Glomerular visceral epithelial cell (primary cell): ENCODE results near the gene STARD9.
"Not testable (repeated sequence)": the region's sequence is repeated elsewhere in the genome, so short reads cannot be mapped to it uniquely, and the experiment has no call there.

Experiments
- DNase-seq: peaks from one replicate; pipeline ENCODE4 v3.0.0-alpha.2; 2016; ENCODE audit errors: extremely low spot score

Gene STARD9

DNA sequence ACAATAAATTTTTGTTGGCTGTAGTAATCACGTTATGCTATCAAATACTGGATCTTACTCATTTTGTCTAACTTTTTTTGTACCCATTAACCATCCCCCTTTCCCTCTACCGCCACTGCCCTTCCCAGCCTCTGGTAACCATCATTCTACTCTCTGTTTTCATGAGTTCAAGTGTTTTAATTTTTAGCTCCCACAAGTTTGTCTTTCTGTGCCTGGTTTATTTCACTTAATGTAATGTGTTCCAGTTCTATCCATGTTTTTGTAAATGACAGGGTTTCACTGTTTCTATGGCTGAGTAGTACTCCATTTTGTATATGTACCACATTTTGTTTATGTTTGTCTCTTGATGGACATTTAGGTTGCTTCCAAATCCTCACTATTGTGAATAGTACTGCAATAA lies 52.1 kb downstream of the STARD9 start:
- no peak for DNase-seq

DNA sequence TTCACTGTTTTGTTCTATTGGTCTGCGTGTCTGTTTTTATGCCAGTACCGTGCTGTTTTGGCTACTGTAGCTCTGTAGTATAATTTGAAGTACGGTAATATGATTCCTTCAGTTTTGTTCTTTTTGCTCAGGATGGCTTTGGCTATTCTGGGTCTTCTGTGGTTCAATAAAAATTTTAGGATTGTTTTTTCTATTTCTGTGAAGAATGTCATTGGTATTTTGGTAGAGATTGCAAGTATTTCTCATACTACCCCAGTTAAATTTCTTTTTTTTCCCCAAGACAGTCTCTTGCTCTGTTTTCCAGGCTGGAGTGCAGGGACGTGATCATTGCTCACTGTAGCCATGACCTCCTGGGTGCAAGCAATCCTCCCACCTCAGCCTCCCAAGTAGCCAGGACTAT lies 53.4 kb downstream of the STARD9 start:
- DNase-seq: no peak

DNA sequence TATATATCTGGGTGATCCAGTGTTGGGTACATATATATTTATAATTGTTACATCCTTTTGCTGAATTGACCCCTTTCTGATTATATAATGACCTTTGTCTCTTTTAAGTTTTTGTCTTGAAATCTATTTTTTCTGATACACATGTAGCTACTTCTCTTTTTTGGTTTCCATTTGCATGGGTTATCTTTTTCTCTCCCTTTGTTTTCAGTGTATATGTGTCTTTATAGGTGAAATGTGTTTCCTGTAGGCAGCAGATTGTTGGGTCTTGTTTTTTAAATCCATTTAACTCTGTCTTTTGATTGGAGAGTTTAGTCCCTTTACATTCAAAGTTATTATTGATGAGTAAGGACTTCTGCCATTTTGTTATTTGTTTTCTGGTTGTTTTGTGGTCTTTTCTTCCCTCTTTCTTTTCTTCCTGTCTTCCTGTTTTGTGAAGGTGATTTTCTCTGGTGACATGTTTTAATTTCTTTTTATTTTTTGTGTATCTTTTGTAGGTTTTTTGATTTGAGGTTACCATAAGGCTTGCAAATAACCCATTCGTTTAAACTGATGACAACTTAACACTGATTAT lies 56.8 kb downstream of the STARD9 start:
- no peak for DNase-seq

GRCh38 chr15:42640109-42640508 lies 64.7 kb downstream of the STARD9 start:
- no peak for DNase-seq

DNA sequence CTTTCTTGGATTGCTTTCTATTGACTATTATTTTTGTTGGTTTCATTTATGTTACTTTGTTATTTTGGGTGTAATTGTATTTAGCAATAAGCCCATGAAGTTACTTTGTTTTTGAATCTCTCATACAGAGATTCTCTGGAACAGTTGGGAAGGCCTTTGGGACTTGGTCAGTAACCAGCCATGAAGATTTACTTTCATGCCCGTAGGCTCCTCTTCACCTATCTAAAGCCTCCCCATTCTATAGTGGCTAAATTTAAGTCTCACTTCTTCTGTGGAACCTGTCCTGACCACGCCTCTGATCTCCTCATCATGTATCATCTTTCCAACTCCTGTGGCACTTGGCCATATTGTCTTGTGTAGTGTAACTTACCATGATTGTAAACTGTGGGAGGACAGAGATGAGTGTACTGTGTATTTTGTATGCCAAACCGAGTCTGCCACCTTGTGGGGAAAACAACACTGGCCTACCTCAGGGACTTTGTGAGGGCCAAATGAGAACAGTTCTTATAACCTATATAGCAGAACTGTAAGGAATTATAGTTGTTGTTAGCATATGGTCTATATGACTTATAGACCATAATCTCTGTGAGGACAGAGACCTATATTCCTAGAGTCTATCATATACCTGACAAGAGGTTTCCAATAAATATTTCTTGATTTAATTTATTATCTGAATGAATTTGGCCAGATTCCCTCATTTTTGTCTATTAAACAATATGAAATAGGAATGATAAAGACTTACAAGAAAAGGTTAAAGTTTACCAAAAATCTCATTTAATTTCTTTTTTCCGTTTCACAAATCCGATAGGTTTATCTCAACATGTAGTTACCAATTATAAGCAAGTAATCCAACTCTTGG lies 75.0 kb downstream of the STARD9 start:
- DNase-seq: peak; percentile 82

GRCh38 chr15:42665827-42666226 lies 90.4 kb downstream of the STARD9 start:
- no peak for DNase-seq

GRCh38 chr15:42667855-42668254 lies 92.4 kb downstream of the STARD9 start:
- no peak for DNase-seq

GRCh38 chr15:42670451-42670850 lies 95.0 kb downstream of the STARD9 start:
- DNase-seq: no peak

DNA sequence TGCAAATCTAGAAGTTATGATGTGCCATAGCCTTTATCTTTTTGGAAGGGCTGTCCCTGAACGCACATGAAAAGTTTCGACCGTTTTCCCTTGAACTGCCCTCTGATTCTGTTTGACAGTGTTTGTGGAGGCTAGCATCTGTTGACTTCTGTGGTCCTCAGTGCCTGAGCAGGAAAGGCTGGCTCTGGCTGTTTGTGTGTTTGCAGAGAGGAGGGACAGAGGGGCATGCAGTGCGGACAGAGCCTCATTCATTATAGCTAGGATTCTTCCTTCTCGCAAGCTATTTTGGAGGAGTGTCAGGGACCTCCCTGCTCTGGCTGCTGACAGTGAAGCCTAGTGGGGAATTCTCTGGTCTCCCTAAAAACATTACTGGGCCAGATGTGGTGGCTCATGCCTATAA lies 97.0 kb downstream of the STARD9 start:
- no peak for DNase-seq

GRCh38 chr15:42674472-42674871 lies 99.1 kb downstream of the STARD9 start:
- no peak for DNase-seq

DNA sequence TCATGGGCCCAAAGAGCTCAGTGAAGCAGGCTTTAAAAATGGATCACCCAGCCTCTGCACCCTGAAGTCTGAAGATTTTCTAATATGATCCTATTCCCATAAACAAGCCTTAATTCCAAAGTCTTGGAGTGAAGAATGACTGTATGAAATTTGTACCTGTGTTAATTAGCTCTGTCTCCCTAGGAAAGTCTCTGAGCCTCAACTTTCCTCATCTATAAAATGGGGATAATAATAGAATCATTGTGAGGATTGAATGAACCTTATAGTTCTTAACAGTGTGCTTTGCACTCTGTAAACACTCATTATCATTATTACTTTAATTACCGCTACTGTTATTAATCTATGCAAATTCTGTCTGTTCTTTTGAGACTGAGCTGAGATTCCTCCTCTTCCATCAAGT lies 99.6 kb downstream of the STARD9 start:
- no peak for DNase-seq

- DNase-seq: peak; percentile 56
Observed at GRCh38 chr15:42679285-42680141, 104.1 kb downstream of the STARD9 start.

- DNase-seq: not testable (repeated sequence)
Observed at GRCh38 chr15:42680142-42680482, 104.7 kb downstream of the STARD9 start.

GRCh38 chr15:42681119-42681518 lies 105.7 kb downstream of the STARD9 start:
- no peak for DNase-seq

DNA sequence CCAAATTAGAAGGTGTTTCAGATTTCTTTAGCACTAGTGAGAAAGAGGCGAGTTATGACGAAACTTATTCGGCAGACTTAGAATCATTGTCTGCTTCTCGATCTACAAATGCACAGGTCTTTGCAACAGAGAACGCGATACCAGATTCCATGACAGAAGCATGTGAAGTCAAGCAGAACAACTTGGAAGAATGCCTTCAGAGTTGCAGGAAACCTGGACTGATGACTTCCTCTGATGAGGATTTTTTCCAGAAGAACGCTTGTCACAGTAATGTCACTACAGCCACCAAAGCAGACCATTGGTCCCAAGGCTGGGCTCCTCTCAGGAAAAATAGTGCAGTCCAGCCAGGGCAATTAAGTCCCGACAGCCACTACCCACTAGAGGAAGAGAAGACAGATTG lies 110.9 kb downstream of the STARD9 start:
- DNase-seq: no peak

DNA sequence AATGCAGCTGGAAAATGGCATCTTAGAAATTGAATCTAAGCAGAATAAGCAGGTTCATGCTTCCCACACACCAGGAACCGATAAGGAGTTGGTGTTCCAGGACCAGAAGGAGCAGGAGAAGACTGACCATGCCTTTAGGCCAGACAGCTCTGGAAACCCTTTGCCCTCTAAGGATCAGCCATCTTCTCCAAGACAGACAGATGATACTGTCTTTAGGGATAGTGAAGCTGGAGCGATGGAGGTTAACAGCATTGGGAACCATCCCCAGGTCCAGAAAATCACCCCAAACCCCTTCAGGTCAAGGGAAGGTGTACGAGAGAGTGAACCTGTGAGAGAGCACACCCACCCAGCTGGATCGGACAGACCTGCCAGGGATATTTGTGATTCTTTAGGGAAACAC lies 112.3 kb downstream of the STARD9 start:
- DNase-seq: no peak

DNA sequence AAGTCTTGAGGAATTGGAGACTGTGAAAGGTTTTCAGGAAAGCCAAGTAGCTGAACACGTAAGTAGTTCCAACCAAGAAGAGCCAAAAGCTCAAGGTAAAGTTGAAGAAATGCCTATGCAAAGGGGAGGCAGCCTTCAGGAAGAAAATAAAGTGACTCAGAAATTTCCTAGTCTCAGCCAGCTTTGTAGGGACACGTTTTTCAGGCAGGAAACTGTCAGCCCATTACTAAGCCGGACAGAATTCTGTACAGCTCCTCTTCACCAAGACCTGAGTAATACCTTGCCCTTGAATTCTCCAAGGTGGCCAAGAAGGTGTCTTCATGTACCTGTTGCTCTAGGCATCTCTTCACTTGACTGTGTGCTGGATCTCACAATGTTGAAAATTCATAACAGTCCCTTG lies 112.9 kb downstream of the STARD9 start:
- DNase-seq: no peak

DNA sequence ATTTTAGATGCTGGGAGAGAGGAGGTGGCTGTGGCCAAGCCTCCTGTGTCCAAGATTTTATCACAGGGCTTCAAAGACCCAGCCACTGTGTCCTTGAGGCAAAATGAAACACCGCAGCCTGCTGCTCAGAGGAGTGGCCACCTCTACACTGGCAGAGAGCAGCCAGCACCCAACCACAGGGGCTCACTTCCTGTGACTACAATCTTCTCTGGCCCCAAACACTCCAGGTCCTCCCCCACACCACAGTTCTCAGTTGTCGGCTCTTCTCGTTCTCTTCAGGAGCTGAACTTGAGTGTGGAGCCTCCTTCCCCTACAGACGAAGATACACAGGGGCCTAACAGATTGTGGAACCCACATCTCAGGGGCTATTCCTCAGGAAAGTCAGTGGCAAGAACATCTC lies 115.9 kb downstream of the STARD9 start:
- DNase-seq: no peak

DNA sequence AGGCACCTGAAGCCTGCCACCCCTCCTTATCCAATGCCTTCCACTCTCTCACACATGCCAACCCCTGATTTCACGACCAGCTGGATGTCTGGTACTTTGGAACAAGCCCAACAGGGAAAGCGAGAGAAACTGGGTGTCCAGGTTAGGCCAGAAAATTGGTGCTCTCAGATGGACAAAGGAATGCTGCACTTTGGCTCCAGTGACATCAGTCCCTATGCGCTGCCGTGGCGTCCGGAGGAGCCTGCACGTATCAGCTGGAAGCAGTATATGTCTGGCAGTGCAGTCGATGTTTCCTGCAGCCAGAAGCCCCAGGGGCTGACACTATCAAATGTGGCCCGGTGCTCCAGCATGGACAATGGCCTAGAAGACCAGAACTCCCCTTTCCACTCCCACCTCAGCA lies 116.4 kb downstream of the STARD9 start:
- DNase-seq: no peak

DNA sequence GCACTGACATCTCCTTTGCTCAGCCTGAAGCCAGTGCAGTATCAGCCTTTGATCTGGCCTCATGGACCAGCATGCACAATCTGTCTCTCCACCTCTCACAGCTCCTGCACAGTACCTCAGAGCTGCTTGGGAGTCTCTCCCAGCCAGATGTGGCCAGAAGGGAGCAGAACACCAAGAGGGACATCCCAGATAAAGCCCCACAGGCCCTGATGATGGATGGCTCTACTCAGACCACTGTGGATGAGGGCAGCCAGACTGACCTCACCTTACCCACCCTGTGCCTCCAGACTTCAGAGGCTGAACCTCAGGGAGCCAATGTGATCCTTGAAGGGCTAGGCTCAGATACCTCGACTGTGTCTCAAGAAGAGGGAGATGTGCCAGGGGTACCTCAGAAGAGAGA lies 117.1 kb downstream of the STARD9 start:
- DNase-seq: no peak

DNA sequence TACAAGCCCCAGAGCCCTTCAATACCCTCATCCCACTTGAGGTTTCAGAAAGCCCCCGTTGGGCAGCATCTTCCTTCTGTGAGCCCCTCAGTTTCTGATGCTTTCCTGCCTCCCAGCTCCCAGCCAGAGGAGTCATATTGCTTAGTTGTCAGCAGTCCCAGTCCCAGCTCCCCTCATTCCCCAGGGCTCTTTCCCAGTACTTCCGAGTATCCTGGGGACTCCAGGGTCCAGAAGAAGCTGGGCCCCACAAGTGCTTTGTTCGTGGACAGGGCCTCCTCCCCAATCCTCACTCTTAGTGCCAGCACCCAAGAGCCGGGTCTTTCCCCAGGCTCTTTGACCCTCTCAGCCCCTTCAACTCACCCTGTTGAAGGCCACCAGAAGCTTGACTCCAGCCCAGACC lies 117.6 kb downstream of the STARD9 start:
- DNase-seq: no peak

DNA sequence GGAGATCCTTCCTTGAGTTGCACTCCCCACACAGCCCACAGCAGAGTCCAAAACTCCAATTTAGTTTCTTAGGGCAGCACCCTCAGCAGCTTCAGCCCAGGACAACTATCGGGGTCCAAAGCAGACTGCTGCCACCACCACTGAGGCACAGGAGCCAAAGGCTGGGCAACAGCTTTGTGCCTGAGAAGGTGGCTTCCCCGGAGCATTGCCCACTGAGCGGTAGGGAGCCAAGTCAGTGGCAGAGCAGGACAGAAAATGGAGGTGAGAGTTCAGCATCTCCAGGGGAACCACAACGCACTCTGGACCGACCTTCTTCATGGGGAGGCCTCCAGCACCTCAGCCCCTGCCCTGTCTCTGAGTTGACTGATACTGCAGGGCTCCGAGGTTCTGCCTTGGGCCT lies 118.1 kb downstream of the STARD9 start:
- no peak for DNase-seq

DNA sequence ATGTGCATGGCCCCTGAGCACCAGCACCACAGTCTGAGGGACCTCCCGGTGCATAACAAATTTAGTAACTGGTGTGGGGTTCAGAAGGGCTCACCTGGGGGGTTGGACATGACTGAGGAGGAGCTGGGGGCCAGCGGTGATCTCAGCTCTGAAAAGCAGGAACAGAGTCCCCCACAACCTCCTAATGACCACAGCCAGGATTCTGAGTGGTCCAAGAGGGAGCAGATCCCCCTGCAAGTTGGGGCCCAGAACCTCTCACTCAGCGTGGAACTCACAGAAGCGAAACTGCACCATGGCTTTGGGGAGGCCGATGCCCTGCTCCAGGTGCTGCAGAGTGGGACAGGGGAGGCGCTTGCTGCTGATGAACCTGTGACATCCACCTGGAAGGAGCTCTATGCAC lies 118.5 kb downstream of the STARD9 start:
- no peak for DNase-seq
